Esophagus muscularis mucosa (tissue), 4 donors: ENCODE data around the gene ZMYND10. TPM values are rescaled to one million over a fixed set of nuclear protein-coding genes. Genes with fewer than 3 reads are reported as not detected.

Source experiments
- DNase-seq: peaks from one replicate; pipeline ENCODE4 v3.0.0-alpha.2; 2017; ENCODE audit errors: extremely low spot score
- H3K27ac ChIP-seq, 4 donors: fragments of 200-600 bp; sonication (generic); replicated peaks in 1 of 4; 1 replicate in 3 of 4; 2 replicates in 1 of 4; pipeline ENCODE4 v1.5.1; 2016 to 2019; ENCODE audit warnings: mild to moderate bottlenecking in 1 of 4
- H3K27me3 ChIP-seq, 4 donors: fragments of 200-600 bp; sonication (generic); one replicate each; pipeline versions ENCODE4 v1.5.1 to v1.6.0; 2016 to 2019
- H3K36me3 ChIP-seq, 4 donors: fragments of 200-600 bp; sonication (generic); one replicate each; pipeline ENCODE4 v1.5.1; 2016 to 2019
- H3K4me1 ChIP-seq, 4 donors: fragments of 200-600 bp; sonication (generic); one replicate each; pipeline ENCODE4 v1.5.1; 2016 to 2019
- H3K4me3 ChIP-seq, 4 donors: fragments of 200-600 bp; sonication (generic); 1 replicate in 2 of 4; 2 replicates in 2 of 4; pipeline ENCODE4 v1.5.1; 2016 to 2019; ENCODE audit warnings: mild to moderate bottlenecking in 4 of 4, moderate library complexity in 1 of 4
- H3K9me3 ChIP-seq, 4 donors: fragments of 200-600 bp; sonication (generic); 1 replicate in 3 of 4; 2 replicates in 1 of 4; pipeline ENCODE4 v1.5.1; 2016 to 2019
- EP300 ChIP-seq: sonication (generic); formaldehyde crosslinking; IDR thresholded peaks from one replicate; pipeline ENCODE4 v1.6.1; 2017; ENCODE audit warnings: antibody characterized with exemption
- POLR2A ChIP-seq: fragments of 450-650 bp; IDR thresholded peaks from one replicate; pipeline ENCODE4 v1.6.1; 2017; ENCODE audit warnings: antibody characterized with exemption, moderate library complexity, mild to moderate bottlenecking, low read depth
- POLR2AphosphoS5 ChIP-seq, 2 donors: sonication (generic); formaldehyde crosslinking; IDR thresholded peaks; one replicate each; pipeline ENCODE4 v1.6.1; 2017; ENCODE audit warnings: antibody characterized with exemption in 2 of 2
- WGBS: methylation state at CpG from one replicate; pipeline ENCODE4 v1.1.5; 2018; 5-methylcytosine and 5-hydroxymethylcytosine counted together
- intact Hi-C: fragments of 100-400 bp; cut with DNase I; formaldehyde crosslinking; loops from one replicate; pipeline ENCODE4 v1.15.1; 2023
- total RNA-seq, 4 donors: library from RNA; depleted of rRNA; stranded (reverse); fragments of >200 nt; gene quantifications; one replicate each; pipeline versions ENCODE4 v1.1.0 to v1.2.1, GENCODE V29; 2016
- TF ChIP-seq, protein P1 (sequence below), 3 experiments: fragments of 200-600 bp in 2 of 3; fragments of 450-650 bp in 1 of 3; sonication (generic) in 2 of 3; IDR thresholded peaks; one replicate each; pipeline ENCODE4 v1.5.1; 2017 to 2019; ENCODE audit warnings: antibody characterized with exemption in 3 of 3, mild to moderate bottlenecking in 2 of 3, moderate library complexity in 1 of 3

Gene ZMYND10
- total RNA-seq, 4 donors from 2014 or later: 0.50 to 0.57 (median 0.52) TPM; not detected in 1

DNA sequence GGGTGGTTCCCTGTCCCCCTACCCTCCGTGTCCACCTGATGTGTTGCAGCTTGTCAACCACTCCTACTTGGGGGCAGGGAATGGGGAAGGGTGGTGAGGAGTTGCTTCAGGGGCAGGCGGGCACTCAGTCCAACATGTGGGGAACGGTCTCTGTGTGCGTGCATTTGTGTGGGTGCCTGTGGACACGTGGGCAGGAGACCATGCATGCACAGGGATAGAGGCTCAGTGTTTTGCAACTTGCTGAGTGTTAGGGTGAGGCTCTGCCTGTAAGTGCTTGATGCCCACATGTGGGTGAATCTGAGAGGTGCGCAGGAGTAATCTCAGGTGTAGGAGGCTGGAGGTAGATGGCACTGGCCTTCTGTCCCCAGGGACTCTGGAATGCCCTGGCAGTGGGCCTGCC lies 38.2 kb upstream of the ZMYND10 start:
- no peak for DNase-seq
- Histone ChIP-seq H3K9me3 (no peaks in the 10 kb centered on the region), H3K27ac (no peak overlapping the region), H3K36me3 (no peaks in the 10 kb centered on the region), H3K27me3 (no peaks in the 10 kb centered on the region), H3K4me3 (no peak overlapping the region), H3K4me1 (no peaks in the 10 kb centered on the region)
- intact Hi-C loops: no loop called here
- 87% methylated on average over 6 of the region's 6 CpGs for WGBS
- no peak for TF ChIP-seq POLR2A
- no peak for TF ChIP-seq EP300
- TF ChIP-seq, protein P1, sequence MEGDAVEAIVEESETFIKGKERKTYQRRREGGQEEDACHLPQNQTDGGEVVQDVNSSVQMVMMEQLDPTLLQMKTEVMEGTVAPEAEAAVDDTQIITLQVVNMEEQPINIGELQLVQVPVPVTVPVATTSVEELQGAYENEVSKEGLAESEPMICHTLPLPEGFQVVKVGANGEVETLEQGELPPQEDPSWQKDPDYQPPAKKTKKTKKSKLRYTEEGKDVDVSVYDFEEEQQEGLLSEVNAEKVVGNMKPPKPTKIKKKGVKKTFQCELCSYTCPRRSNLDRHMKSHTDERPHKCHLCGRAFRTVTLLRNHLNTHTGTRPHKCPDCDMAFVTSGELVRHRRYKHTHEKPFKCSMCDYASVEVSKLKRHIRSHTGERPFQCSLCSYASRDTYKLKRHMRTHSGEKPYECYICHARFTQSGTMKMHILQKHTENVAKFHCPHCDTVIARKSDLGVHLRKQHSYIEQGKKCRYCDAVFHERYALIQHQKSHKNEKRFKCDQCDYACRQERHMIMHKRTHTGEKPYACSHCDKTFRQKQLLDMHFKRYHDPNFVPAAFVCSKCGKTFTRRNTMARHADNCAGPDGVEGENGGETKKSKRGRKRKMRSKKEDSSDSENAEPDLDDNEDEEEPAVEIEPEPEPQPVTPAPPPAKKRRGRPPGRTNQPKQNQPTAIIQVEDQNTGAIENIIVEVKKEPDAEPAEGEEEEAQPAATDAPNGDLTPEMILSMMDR (IDR thresholded peaks at IDR 0.05): no peak
- no peak for TF ChIP-seq POLR2AphosphoS5 (IDR thresholded peaks at IDR 0.05)

DNA sequence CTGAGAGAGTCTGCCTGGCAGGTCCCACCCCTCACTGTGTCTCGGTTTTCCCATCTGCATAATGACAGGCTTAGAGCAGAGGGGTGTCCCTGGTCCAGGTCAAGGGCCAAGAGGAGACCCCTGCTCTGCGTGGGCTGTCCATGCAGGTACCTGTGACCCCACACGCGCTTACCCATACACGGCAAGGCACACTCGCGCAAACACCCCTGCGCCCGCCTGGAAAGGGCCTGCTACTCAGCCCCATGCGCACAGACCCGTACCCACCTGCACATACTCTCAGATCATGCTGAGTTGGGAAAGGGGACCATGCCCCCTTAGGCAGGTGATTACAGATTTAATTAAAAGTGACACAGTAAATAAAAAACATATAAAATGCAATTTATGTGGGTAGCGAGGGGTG lies 37.2 kb upstream of the ZMYND10 start:
- no peak for DNase-seq
- 83% methylated on average over 12 of the region's 12 CpGs for WGBS
- no peaks in the 10 kb centered on the region for H3K36me3 ChIP-seq
- no peak overlapping the region for H3K4me3 ChIP-seq
- H3K27me3 ChIP-seq: no peaks in the 10 kb centered on the region
- no peak overlapping the region for H3K27ac ChIP-seq
- no peak for TF ChIP-seq POLR2A
- H3K9me3 ChIP-seq: no peaks in the 10 kb centered on the region
- no peaks in the 10 kb centered on the region for H3K4me1 ChIP-seq
- intact Hi-C loops: no loop called here

DNA sequence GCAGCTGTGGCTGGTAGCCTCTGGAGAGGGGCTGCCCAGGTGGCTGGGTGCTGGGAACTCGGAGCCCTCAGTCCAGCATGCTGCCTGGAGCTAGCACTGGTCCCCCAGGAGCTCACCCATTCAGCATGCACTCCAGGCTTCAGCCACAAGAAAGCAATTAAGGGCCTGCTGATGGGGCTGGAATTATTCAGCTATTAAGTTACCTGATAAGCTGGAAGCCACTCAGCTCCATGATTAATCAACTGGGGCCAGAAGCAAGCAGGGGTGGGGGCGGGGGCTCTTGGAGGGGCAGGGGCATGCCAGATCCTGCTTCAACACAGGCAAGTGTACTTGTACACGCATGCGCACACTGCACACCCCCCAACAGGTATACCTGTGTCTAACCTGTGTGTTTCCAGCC lies 35.9 kb upstream of the ZMYND10 start:
- intact Hi-C loops: no loop called here
- Histone ChIP-seq H3K9me3 (no peaks in the 10 kb centered on the region), H3K4me1 (no peaks in the 10 kb centered on the region), H3K27ac (no peak overlapping the region), H3K36me3 (no peaks in the 10 kb centered on the region), H3K27me3 (no peaks in the 10 kb centered on the region), H3K4me3 (no peak overlapping the region)
- TF ChIP-seq POLR2AphosphoS5 (IDR thresholded peaks at IDR 0.05): no peak
- TF ChIP-seq POLR2A: no peak
- TF ChIP-seq, protein P1 (IDR thresholded peaks at IDR 0.05): no peak
- TF ChIP-seq EP300: no peak
- 87% methylated on average over 4 of the region's 4 CpGs for WGBS
- DNase-seq: no peak

DNA sequence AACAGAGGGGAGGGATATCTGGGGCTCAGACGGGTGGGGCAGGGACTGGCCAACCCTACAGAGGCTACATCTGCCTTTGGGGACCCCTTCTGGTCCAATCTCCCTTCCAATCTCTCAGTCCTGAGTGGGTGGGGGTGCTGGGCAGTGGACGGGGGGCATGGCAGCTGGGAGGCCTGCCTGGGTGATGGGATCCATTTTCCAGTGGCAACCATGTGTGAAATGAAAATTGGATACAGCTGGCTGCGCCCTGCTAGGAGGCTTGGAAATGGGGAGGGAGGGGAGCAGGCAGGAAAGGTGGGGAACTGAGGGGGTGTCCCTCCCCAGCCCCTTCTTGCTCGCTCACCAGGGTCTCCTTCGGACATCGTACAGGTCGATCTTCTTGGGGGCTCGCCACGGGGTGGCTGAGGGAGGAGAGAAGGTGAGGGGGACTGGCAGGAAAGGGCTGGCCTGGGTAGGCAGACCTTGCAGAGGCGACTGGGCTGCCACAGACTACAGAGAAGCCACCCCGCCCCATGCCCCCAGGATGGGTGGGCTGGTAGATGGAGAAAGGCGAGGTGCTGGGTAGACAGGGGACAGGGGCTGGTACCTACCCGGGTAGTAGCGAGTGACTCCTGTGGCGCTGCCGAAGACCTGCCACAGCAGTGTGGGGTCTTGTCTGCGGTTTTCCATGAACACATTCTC lies 35.0 kb upstream of the ZMYND10 start:
- Histone ChIP-seq H3K9me3 (no peaks in the 10 kb centered on the region), H3K27ac (no peak overlapping the region), H3K4me1 (no peaks in the 10 kb centered on the region), H3K36me3 (no peaks in the 10 kb centered on the region), H3K4me3 (no peak overlapping the region), H3K27me3 (no peaks in the 10 kb centered on the region)
- intact Hi-C loops: no loop called here
- DNase-seq: no peak
- TF ChIP-seq, protein P1 (IDR thresholded peaks at IDR 0.05): no peak
- TF ChIP-seq POLR2A (no peak), EP300 (no peak), POLR2AphosphoS5 (IDR thresholded peaks at IDR 0.05) (no peak)
- 81% methylated on average over 17 of the region's 17 CpGs for WGBS

DNA sequence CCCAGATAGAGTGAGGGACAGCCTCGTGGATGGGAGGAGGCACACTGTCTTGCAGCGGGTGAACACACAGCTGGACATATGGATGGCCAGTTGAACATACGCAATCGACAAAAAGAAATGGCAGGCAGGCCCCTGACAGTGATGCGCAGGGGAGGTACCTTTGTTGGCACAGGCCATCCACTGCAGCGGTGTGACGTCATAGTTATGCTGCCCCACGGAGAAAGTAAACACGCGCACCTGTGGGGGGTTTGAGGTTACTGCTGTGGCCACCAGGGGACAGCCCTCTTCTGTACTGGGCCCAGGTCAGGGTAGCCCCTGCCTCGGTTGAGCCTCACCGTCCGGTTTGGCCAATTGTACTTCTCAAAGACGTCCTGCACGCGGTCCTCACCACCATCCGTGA lies 33.2 kb upstream of the ZMYND10 start:
- Histone ChIP-seq H3K4me1 (no peaks in the 10 kb centered on the region), H3K4me3 (no peak overlapping the region), H3K27ac (no peak overlapping the region), H3K9me3 (no peaks in the 10 kb centered on the region), H3K36me3 (no peaks in the 10 kb centered on the region), H3K27me3 (no peaks in the 10 kb centered on the region)
- intact Hi-C loops: no loop called here
- no peak for DNase-seq
- no peak for TF ChIP-seq POLR2AphosphoS5 (IDR thresholded peaks at IDR 0.05)
- TF ChIP-seq, protein P1 (IDR thresholded peaks at IDR 0.05): no peak
- no peak for TF ChIP-seq EP300
- TF ChIP-seq POLR2A: no peak
- 88% methylated on average over 11 of the region's 17 CpGs for WGBS
